Cerebellar cortex (tissue), 1 donor: ENCODE data around the gene ROPN1.
"Not testable (repeated sequence)": the region's sequence is repeated elsewhere in the genome, so short reads cannot be mapped to it uniquely, and the experiment has no call there.

Experiments used
- DNase-seq: peaks from one replicate; pipeline ENCODE4 v3.0.0-alpha.2; 2015; ENCODE audit warnings: low spot score

Gene ROPN1

DNA sequence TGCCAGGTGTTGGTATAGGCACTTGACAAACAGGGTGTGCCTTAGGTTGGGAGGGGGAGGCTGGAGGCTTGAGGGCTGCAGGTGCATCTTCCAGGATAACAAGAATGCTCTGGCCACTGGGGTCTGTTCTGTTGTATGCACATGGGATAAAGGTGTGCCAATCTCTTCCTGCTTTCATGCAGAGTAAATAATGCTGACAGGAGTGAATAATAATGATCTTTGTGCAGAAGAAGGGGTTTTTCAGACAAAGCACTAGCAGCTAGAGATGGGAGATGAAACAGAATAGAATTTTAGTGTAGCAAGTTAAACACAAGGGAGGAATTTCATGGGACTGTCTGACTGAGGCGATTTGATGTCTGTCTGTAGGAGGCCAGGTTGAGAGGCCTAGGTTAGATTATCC lies 1.9 kb upstream of the ROPN1 start:
- no peak for DNase-seq

DNA sequence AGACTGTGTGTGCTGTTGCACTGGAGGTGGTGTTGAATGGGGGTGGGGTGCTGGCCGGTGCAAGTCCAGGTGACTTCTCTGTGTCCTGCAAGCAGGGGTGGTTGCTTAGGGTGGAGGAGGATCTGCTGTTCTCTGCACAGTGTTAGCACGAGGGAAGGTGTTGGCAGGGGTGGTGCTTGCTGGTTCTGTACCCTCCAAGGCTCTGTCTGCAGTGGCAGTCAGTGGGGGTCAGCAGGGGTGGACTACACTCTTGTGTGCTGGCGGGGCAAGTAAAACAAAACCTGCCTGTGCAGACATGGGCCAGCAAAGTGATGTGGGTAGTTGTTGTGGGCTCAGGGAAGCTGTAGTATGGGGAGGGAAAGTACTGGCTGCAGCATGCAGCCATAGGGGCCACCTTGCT lies 5.5 kb downstream of the ROPN1 start:
- no peak for DNase-seq

DNA sequence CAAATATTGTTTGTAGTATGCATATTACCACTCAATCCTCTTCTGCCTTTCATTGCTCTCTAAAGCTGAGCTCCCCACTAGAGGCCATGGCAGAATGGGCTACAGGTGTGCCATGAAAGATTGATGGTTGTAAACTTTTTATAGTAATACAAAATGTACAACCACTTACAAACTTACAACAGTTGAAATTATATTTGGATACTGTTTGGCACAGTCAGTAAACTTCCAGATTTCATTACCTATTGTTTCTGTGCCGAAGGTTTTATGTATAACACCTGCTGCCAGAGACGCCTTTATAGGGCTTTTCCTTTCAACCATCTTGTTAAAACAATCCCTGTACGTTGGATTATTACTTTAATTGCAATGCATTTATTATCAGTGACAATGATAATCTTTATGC lies 7.0 kb downstream of the ROPN1 start:
- no peak for DNase-seq

DNA sequence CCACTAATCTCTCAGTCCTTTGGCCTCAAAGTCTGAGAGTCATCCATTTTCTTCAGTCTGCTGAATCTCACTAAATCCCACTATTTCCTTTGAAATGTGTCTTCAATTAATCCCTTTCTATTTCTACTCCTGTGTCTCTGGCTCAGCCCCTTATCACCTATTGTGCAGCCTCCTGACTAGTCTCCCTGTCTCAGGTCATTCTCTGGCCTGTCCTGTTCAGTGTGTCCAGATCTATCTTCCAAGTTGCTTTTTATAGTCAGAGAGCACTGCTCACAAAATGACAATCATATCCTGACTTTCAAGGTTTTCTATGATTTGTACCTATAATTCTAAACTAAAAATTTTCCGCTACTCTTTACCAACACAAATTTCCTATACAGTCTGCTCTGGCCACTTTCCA lies 7.6 kb downstream of the ROPN1 start:
- DNase-seq, result no peak

DNA sequence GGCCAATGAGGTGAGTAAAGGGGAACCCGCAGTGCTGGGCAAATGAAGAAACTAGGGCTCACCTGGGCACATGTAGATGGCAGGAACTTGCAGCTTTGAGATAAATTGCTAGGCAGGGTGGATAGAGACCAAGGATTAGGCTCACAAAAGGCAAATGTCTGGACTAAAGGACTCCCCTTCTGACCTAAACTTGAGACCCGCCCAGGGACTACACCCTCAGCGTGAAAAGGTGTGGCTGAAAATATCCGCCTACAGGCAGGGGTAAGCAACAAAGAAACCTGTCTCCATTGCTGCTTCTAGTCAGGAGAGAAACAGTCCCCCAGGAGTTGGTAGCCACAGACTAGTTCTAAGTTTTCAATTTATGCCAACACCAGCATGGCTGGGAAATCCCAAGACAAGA lies 10.6 kb downstream of the ROPN1 start:
- DNase-seq, result not testable (repeated sequence)

DNA sequence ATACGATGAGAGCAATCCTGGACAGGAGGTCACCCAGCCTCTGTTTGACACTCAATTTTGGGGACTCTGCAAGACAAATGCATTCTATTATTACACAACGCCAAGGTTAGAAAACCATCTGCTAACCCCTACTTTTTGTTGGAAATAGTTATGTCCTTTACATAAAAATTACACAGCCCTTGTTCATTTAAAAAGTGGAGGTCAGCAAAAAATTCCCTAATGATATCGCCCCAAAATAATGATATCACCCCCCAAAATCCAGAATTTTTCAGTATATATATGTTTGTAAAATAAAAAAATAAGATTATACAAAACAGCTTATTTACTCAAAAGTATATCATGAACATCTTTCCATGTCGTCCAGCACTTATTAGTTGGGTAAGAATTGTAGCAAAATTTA lies 11.4 kb downstream of the ROPN1 start:
- DNase-seq, result no peak

DNA sequence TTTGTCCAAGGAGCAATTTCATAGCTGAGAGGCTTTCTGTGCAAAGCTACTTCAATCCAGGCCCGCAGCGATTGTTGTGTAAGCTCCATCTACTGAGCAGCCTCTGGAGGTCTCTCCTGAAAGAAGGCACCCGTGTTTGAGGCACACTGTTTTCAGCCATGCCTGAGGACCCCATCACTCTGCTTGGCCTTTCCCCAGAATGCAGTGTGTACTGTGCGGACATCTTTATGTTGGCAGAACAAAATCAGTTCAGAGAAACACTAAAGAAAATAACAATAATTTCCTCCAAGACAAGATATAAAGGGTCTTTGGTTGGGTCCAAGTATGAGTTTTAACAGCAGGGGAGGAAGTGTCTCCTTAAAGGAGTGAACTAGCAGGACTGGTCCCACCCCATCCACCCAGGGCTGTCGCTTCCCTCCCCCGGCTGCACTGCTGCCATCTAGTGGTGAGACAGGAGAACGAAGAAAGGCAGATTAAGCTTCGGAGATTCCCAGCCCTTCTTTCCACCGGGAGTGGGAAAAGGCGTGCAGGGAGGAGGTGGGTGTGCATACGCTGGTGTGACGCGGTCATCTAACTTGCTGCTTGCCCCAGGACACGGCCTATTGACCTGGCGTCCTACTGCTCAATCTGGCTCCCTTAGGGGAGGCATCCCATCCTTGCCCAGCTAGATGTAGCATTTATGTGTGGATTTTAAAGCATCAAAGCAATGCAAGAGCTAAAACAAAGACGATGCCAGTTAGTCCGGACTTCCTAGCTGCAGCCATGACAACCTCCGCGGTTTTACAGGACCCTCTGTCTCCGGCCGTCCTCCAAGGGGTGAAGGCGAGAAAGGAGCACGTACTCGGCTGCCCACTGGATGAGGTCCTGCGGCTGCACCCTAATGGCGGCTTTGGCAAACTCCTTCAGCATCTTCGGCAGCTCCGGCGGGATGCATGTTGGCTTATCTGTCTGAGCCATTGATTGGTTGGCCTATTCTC lies 12.1 kb downstream of the ROPN1 start:
- peak; percentile 26 for DNase-seq

DNA sequence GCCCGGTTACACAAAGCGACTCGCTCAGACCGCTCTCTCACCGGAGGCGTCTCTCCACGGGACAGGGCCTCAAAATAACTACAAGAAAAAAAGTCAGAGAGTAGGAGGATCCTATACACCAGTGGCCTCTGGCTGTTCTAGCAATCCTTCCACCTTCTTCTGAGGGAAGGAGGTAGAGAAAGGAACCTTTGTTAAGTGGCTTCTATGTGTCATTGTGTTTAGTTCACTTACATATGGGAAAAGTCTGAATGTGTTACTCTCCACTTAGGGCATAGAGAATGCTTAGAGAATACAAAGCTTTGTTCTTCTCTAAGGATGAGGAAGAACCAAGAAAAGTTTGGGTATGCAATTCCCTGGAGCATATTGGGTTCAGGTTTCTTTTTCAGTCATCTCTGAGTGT lies 15.0 kb downstream of the ROPN1 start:
- not testable (repeated sequence) for DNase-seq

DNA sequence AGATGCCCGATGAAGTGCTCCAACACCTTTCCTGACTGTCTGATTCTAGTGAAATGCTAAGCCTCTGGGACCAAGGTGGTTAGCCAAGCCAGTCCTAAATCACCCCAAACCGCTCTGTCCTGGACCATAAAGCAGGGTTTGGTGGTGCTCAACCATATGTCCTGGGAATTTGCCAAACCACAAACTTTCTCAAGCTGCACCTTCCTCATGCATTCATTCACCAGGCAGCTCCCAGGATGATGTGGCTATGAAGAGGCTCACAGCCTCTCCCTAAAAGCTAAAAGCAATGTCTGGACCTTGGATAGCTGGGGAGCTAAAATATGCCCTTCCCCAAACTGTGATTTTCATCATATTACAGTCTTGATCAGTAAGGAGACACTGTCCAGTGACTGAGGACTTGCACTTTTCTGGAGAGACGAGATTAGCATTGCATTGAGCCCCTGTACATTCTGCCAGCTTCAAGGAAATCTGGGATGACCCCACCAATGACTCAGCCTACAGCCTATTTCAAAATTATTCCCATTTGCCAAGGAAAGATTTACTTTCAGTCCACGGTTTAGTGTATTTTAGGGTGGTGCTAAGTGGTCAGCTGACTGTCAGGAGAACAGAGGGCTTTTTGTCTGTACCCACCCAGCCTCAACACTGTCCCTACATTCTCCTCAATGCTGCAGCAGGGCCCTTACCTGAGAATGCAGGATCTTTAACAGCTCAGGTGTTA lies 15.6 kb downstream of the ROPN1 start:
- DNase-seq, result not testable (repeated sequence)

DNA sequence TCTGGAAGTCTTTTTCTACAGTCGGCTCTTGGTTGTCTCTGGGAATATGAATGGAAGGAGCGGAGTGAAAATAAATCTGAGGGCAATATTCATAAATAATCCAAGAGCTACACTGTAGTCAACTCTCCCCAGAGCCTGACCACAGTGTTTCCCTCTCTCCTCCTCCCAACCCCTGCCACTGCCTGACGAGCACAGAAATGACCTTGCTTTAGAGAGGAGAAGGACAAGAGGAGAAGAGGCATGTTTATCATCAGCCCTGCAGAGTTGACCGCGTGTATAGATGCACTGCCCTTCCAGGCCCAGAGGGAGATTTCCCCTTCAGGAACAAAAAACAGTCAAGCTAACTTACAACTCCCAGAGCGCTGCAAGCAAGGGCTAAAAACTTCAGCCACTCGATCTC lies 16.9 kb downstream of the ROPN1 start:
- not testable (repeated sequence) for DNase-seq

DNA sequence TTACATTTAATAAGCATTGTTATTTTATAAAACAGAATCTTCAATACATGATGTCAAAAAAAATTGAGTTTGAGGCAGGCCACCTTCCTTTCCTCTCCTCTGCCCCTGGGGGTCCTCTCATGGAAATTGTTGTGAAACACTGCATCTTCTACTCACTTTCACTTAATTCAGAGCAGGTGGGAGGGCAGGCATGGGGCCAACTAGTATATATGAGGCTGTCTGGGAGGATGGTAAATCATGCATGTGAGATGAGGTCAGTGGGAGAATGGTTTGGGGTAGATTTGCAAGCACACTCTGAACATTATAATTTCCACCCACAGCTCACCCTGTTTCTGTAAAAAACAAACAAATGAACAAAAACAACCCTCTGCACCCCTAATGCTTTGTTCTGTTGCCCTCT lies 20.5 kb downstream of the ROPN1 start:
- no peak for DNase-seq

DNA sequence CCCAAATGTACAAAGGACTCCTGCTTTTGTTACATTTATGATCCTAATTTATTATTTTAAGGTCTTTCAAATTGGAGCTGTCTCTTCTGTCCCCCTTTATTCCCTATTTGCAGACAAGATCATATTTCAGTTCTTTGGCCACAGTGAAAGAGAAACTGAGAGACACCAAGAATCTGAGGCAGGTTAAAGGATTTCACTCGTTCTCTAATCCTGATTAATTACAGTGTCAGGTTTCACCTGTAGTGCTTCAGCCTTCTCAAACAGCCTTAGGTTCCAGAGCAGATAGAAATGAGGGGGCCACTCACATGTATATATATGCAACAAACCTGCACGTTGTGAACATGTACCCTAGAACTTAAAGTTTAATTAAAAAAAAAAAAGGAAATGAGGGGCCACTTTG lies 24.7 kb downstream of the ROPN1 start:
- not testable (repeated sequence) for DNase-seq

DNA sequence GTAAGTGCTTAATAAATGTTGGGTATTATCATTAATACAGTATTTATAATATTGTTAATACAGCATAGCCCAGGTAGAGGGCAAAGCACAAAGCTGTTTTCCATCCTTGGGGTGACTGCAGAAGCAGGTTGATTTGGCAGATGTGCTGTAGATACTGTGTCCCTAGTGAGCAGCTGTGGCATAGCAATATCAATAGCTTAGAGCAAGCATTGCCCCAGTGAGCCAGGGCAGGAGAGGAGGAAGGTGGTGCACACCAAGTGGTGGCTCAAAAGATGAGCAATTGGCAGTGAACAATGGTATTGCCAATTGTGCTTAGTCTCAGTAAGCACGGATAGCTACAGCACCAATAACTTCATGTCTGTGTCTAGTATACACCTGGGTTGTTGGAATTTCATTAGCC lies 25.1 kb downstream of the ROPN1 start:
- DNase-seq, result not testable (repeated sequence)

DNA sequence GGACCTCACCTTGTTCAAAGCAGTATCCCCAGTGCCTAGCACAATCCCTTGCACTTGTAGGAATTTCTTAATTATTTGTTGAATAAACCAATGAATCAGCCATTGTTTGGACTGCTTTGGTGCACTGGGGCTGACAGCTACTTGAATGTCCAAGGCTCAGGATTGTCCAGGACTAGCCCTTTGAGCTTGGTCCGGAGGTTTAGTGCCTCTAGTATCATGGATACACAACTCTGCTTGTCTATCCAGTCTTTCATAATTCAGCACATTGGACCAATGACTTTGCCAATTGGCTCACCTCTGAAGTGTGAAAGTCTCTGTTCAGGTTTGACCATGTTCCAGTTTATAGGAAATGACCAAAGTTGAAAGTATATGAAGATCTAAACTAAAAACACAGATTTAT lies 27.1 kb downstream of the ROPN1 start:
- DNase-seq, result not testable (repeated sequence)

DNA sequence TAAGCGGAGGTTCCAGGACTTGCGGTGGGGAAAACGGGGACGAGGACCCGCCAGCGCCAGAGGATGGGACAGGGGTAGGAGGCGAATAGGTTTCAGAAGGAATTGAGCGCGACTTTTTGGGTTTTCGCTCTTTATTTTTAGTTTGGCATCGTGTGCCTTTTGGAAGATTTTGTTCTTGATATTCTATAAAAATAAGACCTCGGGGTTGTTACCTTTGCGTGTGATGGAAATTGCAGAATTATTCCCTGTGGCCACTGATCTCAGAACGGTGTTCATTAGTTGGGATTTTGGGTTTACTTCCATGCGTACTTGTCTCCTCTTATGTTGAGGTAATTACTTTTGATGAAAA lies 30.4 kb downstream of the ROPN1 start:
- DNase-seq, result no peak

DNA sequence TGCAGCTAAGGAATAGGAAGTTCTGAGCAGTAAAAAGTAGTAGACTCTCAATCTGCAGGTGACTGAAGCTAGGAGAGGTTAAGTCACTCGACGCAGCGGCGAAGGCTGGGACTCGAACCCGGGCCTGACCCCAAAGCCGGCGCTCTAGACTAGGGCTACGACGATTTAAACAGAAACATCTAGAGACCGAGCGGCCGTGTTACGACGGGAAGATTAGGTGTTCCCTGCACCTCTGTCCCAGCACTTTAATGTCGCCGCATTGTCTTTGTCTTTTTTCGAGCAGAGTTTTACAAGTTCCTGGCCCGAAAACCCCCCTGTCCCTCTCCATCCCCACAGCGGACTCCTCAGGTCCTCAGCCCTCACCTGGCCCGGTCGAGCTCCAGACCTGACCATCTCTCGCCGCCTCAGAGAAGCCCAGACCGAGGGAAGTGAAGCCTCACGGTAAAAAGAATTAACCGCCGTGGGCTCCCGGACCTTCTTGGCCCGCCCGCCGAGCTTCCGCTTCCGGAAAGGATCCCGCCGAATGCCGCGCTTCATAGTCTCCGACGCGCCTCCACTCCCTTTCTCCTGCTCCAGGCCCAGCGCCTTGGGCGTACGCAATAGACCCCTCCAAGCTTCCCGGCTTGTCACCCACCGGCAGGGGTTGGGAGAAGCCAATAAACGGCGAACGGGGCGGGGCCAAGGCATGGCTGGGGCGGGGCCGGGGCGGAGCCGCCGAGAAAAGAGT lies 31.0 kb downstream of the ROPN1 start, which contains the start of gene CCDC14:
Gene CCDC14, minus strand, starts transcription at position 449 of the 727 bp plus-strand sequence. Its CDS starts 56 bp downstream, at position 393.
- peak; percentile 84 for DNase-seq

DNA sequence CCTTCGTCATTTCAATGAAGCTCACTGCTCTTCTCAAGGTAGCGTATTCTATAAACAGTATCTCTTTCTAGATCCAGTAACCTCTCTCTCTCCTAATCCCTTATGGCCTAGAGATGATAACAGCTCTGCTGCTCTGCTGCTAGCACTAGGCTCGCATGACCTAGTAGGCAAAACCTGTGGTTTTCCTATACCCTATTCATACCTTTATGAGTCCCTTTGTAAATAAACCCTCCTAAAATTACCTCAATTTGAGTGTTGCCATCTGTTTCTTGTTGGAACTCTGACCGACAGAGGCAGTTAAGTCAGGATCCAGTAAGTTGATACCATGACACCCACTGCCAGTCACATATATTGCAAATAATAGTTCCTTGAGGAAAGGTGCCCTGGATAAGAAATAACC lies 38.2 kb downstream of the ROPN1 start:
- DNase-seq, result no peak

DNA sequence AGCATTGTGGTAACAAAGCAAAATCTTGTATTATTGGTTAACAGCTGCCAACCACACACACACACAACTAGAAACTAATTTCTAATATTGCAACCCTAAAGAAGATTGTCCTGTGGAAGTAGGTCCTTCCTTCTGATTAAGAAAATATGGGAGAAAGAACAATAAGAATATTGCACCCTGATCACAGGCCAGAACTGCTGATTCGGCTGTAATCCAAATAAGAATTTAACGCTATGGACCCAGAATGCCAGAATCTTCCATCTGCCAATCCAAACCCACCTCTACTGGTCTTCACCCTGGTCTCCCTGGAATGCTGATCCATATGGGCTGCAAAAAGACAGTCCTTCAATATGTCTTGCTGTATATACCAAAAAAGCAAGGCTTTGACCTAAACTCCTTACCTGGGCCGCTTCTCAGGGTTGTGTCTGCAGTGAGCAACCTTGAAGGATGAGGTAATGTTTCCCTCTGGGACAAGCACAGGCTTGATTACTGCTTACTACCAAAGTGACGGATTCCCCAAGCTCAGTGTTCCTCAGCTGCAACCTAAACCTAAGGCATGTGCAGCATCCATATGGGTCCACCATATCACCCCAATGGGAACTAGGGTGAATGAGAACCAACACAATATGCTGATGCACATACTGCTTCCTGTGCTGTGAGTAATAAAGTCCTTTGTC lies 38.9 kb downstream of the ROPN1 start:
- no peak for DNase-seq

DNA sequence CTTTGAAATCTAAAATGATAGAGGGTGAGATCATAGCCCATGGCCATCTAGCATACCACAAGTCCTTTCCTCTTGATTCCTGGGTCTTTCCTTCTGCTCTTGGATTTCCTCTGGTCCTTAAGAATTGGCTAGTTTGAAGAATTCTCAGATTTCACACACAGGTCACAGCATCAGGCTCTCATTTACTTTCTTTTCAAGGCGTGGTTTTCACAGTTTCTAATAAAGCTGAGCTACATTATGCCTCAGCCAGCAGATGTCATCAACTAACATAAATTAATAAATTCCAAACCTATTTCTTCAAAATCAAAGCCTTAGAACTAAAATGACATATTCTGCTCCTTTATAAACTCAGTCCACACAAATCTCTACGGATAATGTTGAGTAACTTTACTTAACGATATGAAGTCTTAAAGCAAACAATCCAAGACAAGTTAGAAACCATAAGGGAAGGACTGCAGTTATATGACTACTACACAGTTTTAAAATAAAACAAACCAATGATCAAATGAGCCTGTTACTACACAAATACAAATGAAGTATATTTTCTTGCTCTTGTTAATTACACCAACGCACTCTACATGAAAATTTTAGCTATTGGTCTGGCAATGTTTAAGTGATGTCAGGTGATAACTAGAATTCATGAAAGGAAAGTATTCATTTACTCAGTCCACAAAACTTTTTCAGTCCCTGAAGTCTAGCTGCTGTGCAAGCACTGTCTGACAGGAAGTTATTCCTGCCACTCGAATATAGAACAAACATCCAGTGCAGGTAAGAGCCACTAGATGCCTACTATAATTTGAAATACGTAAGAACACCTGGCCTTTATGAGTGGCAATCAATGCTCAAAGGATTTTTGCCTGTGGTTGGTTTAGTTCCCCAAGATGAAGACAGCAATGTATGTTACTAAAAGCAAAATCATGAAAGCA lies 40.1 kb downstream of the ROPN1 start:
- DNase-seq, result no peak

DNA sequence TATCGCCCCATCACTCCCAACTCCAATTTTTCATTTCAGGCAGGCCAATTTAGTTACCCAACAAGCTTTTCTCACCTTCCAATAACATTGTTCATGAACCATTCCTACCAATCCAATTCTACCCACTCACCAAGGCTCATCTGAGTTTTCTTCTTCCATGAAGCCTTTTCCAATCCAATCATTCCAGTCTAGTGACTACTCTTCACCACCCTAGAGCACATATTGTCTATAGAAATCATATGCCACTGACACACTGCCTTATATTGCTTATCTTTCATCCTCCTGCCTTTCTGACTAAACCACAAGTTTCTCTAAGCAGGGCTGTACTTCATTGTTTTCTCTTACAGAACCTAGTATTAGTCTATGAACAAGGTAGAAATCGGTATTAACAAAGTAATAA lies 42.3 kb downstream of the ROPN1 start:
- no peak for DNase-seq

DNA sequence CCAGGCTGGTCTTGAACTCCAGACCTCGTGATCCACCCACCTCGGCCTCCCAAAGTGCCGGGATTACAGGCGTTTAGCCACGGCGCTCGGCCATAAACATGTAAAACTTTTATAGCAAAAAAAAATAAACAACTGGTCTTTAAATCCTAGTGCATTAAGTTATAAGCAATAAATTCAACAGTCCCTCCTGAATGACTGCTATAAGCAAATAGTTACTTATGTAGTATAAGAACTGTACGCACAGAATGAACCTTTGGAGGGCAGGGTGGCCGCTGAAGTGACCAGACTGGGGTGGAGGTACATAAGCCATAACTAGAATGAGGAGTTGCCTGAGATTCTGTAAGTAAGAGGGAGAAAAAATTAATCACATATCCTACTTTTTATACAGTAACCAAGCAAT lies 43.5 kb downstream of the ROPN1 start:
- DNase-seq, result no peak
